SKM-1 (cell line): ENCODE results near the gene ADAM15.

Source experiments
- DNase-seq: peaks from one replicate; lab custom pipeline; 2025; ENCODE audit not compliant: unreplicated experiment; lab: John Stamatoyannopoulos, UW

The ADAM15 gene, protein sequence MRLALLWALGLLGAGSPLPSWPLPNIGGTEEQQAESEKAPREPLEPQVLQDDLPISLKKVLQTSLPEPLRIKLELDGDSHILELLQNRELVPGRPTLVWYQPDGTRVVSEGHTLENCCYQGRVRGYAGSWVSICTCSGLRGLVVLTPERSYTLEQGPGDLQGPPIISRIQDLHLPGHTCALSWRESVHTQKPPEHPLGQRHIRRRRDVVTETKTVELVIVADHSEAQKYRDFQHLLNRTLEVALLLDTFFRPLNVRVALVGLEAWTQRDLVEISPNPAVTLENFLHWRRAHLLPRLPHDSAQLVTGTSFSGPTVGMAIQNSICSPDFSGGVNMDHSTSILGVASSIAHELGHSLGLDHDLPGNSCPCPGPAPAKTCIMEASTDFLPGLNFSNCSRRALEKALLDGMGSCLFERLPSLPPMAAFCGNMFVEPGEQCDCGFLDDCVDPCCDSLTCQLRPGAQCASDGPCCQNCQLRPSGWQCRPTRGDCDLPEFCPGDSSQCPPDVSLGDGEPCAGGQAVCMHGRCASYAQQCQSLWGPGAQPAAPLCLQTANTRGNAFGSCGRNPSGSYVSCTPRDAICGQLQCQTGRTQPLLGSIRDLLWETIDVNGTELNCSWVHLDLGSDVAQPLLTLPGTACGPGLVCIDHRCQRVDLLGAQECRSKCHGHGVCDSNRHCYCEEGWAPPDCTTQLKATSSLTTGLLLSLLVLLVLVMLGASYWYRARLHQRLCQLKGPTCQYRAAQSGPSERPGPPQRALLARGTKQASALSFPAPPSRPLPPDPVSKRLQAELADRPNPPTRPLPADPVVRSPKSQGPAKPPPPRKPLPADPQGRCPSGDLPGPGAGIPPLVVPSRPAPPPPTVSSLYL

DNA sequence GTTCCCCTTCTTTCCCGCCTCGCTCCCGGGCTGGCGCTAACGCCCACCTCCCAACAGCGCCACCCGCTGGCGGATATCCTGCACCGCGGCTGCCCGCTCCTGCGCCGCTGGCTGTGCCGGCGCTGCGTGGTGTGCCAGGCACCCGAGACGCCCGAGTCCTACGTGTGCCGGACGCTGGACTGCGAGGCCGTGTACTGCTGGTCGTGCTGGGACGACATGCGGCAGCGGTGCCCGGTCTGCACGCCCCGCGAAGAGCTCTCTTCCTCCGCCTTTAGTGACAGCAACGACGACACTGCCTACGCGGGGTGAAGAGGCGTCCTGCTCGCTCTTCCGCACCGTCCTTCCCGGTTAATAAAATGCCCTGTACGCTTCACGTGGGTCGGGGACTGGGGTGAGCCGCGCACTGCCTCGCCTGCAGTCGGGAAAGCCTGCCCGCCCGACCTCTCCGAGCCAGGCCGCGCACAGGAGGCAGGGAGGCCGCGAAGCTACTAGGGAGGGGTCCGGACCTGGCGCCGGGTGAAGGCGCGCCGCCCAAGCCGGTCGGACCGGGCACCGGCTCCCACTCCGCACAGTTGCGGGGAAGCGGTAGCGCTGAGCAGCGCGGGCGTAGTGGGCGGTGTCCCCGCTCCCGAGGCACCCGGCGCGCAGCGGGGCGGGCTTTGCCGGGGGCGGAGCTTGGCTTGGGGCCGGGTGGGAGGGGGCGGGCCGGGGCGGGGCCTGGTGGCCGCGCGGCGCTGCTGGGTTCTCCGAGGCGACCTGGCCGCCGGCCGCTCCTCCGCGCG is at the start of gene ADAM15:
Gene ADAM15 (plus strand): TSS at position 757 of the 782 bp plus-strand sequence. CDS start 71 bp downstream, outside the sequence.
- DNase-seq, result peak; percentile 90

DNA sequence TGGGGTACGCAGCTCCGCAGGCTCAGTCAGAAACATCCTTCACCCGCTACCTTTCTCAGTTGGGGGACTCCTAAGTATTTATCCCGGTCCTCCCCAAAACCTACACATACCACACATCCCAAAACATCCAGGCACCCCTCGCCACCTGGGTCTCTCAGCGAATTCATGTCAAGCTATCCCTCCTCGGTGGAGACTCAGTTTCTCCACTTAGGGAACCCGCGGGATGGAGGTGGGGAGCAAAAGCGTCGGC is 49.8 kb upstream of the ADAM15 start:
- DNase-seq, result no peak

DNA sequence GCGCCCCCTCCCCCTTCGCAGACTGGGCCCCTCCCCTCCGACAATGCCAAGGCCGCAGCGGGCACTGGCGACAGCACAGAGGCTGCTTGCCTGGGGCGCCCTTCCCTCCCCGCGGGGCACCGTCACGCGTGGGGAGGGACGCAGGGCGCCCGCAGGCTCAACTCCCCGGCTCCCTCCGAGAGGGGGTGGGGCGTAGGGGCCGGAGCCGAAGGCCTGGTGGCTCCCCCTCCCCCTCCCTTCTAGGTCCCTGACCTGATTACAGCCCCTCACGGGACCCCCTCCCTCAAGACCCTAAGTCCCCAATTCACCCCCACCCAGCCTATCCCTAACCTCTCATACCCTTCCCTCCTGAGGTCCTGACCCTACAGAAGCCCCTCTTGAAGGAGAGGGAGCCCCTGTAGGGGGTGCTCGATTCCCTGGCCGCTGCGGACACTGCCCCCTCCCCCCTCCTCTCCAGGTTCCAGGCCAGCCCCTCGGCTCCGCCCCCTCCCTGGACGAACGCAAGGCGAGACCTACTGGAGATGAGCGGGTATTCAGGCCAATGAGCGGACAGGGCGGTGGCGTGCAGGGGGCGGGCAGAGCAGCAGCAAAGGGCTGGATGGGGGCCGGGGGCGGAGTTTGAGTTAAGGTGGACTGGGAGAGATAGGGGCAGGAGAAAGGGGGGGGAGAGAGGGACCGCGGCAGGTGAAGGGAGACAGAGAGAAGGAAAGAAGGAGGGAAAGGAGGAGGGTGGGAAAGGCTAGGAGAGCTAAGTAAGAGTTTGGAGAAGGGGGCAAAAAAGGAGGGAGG is 49.2 kb upstream of the ADAM15 start:
- peak; percentile 100 for DNase-seq

DNA sequence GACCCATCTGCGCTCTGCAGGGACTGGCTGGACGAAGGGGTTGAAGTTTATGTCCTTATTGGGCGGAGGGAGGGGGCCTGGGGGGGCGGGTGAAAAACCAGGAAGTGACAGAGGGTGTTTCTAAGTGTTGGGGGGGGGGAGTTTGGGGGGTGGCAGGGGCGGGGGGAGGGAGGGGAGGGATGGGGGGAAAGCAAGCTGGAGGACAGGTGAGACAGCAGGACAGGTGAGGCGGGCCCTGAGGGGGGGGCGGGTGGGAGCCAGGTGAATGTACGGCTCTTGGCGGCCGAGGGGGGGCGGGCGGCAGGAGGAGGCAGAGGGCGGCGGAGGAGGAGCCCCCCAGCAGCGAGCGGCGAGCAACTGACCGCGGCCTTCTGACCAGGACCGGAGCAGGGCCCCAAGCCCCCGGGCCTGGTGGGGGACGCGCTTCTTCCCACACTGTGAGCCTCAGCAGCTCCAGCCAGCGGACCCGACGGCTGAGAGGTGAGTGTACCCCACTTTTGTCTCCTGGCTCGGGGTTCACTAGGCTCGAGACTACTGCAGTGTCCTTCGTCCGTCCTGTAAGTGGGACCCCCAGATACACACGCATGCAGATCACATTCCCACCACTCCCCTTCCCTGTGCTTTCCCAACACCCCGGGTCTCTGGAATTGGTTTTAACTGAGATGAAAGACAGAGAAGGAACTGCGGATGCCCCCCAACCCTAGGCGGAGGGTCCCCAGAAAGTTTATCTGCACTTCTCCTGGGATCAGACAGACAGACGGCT is 48.5 kb upstream of the ADAM15 start, which contains the start of gene ZBTB7B:
Gene ZBTB7B (plus strand): TSS at position 339 of the 763 bp plus-strand sequence. CDS start 11,859 bp downstream, outside the sequence.
- peak; percentile 94 for DNase-seq

DNA sequence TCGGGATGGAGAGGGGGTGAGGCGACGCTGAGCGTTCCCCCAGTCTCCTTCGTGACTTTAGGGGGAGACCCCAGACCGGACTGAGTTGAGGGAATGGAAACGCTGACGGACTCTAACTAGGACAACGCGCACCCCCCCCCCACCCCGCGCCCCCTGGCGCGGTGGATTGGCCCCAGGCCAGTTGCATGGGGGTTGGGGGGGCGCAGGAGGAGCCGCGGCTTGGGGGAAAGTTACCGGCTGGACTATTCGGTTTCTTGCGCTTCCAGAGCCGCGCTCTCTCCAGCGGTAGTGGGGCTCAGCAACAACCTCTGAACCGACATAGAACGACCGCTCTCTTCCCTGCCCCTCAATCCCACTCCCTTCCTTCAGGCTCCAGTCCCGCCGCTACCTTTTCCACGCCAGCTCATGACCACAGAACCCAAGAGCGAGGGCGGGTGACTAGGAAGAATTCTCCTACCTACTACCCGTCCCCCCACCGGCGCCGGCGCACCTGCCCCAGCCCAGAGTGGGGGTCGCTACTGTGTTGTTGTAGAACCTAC is 47.8 kb upstream of the ADAM15 start:
- no peak for DNase-seq

DNA sequence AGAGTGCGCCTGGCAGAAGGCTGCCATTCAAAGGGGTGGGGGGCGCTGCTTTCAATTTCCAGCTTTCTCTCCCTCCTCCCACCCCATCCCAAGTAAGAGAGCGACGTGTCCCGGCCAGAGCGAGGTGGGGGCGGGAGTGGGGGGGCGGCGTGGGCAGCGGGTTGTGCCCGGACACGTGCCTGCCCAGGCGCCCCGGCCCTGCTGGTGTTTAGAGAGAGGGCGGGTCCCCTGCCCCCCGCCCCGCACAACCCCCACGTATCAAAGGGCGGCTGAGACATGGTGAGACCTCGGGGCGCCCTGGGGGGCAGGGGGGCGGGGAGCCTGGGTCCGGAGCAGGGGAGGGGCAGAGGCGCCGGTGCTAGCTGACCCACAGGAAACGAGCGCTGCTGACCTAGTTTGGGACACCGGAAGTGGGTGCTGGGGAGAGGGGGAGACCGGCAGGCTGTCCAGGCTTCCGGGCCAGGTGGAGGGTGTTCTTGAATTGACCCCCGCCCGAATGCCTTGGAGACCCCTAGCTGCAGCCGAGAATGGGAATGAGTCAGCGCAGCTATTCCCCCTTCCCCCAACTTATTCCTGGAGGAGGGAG is 47.3 kb upstream of the ADAM15 start:
- no peak for DNase-seq

DNA sequence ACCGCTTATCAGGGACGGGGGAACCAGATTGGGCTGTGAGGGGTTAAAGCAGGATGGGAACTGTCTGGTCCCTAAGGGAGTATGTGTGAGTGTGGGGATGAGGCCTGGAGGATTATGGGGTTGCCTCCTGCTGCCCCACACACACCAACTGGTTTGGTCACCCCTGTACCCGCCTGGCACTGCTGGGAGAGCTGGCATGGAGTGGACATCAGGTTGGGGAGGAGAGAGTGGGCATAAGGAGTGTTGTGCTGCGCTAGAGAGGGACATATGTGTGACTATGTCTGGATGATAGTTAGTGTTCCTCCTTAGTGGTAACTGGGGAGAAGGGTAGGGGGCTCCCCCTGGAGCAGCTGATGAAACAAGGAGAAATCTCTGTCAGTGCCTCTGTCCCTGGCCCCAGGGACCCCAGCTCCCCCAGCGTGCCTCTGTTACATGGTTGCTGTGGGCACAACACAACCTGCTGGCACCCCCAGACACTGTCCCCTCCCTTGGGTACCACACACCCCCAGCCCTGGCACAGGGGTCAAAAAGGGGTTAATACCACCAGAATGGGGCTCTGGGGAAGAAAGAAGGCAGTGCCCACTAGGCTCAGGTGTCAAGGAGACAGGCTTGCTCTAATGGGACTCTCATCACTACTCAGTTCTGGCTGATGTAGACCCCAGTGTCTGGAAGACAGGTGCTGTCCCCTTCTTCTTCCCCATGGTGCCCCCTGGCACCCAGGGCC is 46.6 kb upstream of the ADAM15 start:
- no peak for DNase-seq

DNA sequence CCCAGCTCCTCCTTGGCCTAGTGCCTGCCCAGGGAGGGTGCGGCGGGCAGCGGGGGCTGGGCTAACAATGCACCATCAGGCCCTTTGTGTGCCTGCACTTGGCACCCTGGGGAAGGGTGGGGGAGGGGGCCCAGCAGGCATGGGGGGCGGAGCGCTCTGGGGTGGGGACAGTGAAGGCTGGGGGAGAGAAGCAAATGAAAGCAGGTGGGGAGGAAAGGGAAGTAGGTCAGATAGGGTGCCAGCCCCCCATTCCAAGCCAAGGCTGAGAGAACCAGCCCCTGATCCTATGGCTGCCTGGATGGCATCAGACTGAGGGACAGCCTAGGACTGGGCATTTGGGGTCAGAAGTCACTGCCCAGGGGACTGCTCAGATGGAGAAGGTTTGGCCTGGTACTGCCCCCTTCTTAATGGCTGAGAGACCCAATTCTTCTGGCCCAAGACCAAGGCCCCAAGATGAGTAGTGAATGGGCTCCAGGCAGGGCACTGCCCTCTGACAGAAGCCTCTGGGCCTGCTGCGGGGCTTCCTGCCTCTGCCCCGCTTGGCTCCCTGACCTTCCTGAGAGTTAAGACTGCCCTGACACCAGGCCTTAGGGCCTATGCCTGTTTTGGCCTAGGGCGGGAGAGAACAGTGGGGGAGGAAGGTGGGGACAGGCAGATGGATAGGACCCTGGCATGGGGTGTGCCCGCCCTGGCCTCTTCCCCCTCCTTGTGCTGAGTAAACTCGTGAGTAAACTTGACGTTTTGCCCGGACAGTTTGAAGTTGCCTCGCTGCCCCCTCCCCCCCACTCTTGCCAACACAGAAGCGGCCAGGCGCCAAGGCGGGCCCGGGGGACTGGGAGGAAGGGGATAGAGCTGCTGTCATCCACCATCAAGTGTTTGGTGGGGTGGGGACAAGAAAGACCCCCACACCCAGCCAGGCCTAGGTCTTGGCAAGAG is 45.8 kb upstream of the ADAM15 start:
- DNase-seq, result no peak

DNA sequence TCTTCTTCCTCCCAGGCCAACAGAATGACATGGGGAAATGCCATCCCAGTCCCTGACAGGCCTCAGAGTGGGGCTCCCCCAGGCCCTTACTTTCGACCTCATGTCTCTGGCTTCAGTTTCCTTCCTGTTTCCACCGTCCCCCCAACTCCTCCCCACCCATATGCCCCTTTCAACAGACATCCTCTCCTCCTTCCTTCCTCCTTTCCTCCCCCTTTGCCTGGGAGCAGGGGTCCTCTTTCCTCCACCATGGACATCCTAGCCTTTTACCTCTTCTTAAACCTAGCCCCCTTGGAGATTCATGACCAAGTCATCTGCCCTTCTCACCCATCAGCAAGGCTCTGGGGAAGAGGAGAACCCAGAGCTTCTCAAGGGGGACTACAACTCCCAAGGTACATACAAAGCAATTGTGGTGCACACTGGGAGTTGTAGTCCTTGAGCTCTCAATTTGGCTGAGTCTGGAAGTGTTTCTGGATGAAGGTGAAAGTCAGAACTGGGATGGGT is 44.5 kb upstream of the ADAM15 start:
- peak; percentile 90 for DNase-seq

DNA sequence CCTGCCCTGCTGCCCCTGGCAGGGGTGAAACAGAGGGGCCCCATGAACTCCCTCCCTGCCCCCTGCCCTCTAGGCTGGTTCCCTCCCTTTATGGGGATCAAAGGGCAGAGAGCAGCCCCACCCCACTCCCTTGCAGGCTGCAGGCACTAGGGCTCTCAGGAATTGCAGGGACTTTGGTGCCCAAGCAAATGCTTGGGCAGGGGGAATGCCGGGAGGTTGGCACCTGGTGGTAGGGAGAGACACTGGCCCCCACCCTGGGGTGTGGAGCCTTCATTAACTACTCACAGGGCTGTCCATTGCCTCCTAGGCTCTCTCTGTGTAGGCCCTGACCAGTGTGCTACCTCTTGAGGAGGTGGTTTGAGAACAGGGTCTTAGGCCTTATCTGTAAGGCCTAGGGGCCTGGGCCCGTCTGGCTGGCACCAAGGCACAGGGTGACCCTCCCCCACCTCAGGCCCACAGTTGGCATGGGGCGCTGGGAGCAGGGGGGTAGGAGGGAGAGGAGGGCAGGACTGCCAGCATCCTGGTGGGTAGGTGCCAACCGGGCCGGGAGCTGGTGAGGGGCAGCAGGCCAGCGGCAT is 43.8 kb upstream of the ADAM15 start:
- no peak for DNase-seq

DNA sequence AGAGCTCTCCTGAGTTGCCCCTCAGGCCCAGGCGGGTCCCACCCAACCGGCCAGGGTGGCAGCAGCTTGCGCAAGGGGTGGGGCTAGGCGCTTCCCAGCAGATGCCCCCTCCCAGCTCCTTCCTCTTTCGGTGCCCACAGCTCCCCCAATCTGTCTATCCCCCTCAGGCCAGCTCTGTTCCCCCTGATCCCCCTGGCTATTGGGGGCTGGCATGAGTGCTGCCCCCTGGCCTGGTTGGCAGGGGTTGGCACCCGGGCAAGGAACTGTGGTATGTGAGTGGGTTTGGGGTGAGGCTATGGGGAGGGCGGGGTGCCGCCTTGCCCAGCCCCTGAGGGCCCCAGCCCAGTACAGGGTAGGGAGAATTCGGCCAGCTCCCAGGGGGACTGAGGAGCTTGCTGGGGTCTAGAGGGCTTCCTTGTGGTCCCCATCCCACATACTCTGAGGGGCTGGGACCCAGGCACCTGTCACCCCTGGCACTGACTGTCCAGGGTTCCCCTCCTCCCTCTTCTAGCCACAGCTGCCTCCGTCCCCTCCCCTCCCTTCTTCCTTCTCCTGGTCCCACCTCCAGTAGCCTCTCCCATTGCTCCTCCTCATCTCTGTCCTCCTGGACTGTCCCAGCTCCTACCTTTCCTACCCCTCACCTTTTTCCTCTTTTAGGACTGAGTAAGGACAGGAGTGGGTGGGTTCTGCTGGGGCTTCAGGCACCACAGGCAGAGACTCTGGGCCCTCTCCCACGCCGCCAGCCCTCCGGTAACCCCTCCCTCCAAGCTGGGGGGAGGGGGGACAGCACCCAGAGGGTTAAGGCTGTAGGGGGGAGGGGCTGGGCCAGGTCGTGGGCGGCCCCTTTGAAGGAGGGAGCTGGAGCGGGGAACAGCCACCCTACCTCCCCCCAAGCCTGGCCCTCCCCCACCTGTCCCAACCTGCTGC is 42.8 kb upstream of the ADAM15 start:
- no peak for DNase-seq

DNA sequence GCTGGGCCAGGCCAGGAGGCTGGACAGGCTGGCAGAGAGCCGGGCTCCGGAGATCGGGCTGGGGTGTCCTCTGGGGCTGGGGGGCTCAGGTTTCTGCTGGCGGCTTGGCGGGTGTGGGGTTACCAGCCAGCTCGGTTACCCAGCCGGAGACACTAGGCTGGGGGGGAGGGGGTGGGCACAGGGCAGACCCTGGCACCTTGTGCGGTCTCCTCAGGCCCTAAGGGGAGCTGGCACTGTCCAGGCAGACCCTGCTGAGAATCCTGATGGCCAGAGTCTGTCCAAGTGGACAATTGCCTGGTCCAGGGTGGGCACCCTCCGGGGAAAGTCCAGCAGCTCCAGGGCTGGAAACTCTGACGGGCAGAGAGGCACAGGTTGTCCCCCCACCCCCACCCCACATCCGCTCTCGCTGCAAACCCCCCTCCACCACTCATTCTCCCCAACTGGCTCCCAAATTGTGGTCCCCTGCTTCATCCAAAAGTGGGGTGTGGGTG is 41.9 kb upstream of the ADAM15 start:
- DNase-seq, result no peak

DNA sequence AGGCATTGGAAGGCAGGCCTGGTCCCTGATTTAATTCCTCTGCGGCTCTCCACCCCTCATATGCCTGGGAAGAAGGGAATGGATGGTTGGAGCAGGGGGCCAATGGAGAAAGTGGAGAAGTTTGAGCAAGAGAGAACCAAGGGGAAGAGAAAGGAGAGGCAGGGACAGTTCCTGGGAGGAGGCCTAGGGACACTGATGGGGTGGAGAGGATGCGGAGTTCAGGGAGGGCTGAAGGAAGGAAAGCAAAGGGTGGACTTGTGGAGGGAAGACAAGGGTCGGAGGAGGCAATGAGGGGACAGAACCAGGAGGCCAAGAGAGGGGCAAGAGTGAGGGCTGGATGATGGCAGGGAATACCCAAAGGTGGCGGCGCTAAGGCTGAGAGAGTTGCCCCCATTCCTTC is 41.4 kb upstream of the ADAM15 start:
- no peak for DNase-seq

DNA sequence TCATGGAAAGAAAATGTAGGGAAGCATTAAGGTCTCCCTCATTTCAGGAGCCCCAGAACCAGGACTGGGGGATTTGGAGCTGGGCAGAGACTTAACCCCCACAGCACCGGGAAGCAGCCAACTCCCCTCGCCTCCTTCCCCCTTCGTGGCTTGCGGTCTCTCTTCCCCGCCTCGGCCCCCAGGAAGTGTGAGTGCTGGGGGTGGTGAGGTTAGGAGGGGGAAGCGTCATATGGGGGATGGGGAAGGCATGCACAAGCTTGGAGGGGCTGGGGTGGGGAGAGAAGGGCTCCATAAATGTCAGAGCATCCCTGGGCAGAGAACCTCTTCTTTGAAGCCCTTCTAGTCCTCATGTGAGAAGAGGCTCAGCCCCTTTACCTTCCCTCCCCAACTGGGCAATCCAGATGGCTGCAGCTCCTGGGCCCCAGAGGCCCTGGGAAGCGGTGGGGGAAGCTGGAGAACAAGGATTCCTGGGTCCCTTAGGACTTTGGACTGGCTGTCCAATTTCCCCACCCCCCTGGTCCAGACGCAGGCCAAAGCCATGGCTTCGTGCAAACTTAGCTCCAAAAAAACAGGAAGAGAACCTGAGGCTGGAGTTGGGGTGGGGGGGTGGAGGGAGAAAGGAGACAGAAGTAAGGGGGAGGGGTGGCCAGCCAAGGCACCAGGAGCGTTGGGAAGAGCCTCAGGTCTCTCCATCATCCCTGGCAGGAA is 40.8 kb upstream of the ADAM15 start:
- DNase-seq, result peak; percentile 77

DNA sequence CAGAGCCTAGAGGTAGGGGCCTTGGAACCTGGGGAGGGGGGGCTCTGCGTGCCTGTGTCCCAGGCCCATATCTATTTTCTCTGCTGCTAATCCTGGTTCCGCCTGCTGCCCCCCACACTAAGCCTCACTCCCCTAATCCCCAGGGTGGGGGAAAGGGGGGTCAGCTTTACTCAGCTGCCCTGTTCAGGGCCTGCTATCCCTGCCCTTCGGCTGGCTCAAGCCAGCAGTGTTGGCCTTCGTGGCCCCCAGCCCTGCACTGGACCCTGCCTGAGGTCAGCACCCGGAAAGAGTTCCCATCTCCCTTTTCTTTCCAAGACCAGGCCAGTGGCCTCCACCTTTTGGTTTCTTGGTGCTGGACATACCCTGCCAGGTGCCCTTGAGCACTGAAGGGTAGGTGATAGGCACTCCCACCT is 40.1 kb upstream of the ADAM15 start:
- no peak for DNase-seq
